OCI-LY7 (cell line): ENCODE results near the gene NECAB2. TPM values are rescaled to one million over a fixed set of nuclear protein-coding genes. Genes with fewer than 3 reads are reported as not detected.

Experiments used
- BruUV-seq: library from RNA; stranded (reverse); fragments of 400-500 nt; replicated peaks from 2 replicates; lab custom pipeline; 2021; lab: Mats Ljungman, UMichigan
- CTCF ChIA-PET: fragments of 300-600 bp; sonication (Branson Sonifier 250); formaldehyde crosslinking; loops from one replicate; lab custom pipeline; 2022; ENCODE audit warnings: antibody characterized with exemption; ENCODE audit not compliant: unreplicated experiment; lab: Charles Lee
- POLR2A ChIA-PET: fragments of 300-600 bp; sonication (Branson Sonifier 250); formaldehyde crosslinking; loops from one replicate; lab custom pipeline; 2022; ENCODE audit warnings: antibody characterized with exemption; lab: Charles Lee
- DNase-seq: peaks from one replicate; pipeline ENCODE4 v3.0.0-alpha.2; 2015; ENCODE audit warnings: low spot score
- H2AFZ ChIP-seq: fragments of 200-600 bp; sonication (generic), shearing (Covaris generic); 2 replicates; pipeline ENCODE4 v1.6.1; 2014; ENCODE audit warnings: mild to moderate bottlenecking, antibody characterized with exemption, low read length, moderate library complexity
- H3K27ac ChIP-seq: fragments of 200-600 bp; sonication (generic); 2 replicates; pipeline ENCODE4 v1.5.1; 2014; ENCODE audit warnings: mixed run types, low read depth, mild to moderate bottlenecking, moderate library complexity, low read length, inconsistent platforms; ENCODE audit not compliant: poor library complexity, severe bottlenecking
- H3K36me3 ChIP-seq: fragments of 200-600 bp; sonication (generic); 2 replicates; pipeline ENCODE4 v1.6.1; 2014; ENCODE audit warnings: mild to moderate bottlenecking, antibody characterized with exemption, low read length, moderate library complexity, mixed read lengths; ENCODE audit not compliant: insufficient read depth
- H3K4me1 ChIP-seq: fragments of 200-600 bp; sonication (generic); 2 replicates; pipeline ENCODE4 v1.5.1; 2014; ENCODE audit warnings: mild to moderate bottlenecking, low read length; ENCODE audit not compliant: insufficient read depth, poor library complexity, severe bottlenecking
- H3K4me2 ChIP-seq: fragments of 200-600 bp; sonication (generic); 2 replicates; pipeline ENCODE4 v1.6.1; 2014; ENCODE audit warnings: mild to moderate bottlenecking, low read length
- H3K4me3 ChIP-seq: fragments of 200-600 bp; sonication (generic); 2 replicates; pipeline ENCODE4 v1.5.1; 2014; ENCODE audit warnings: mild to moderate bottlenecking, low read depth, low read length; ENCODE audit not compliant: poor library complexity, severe bottlenecking
- H3K79me2 ChIP-seq: fragments of 200-600 bp; sonication (generic); 2 replicates; pipeline ENCODE4 v1.6.1; 2016; ENCODE audit warnings: low read depth, mild to moderate bottlenecking, low read length, moderate library complexity, mixed read lengths; ENCODE audit not compliant: insufficient read depth
- H3K9me2 ChIP-seq: fragments of 200-600 bp; sonication (generic); 2 replicates; pipeline ENCODE4 v1.6.1; 2016; ENCODE audit warnings: mild to moderate bottlenecking, low read length, mixed read lengths; ENCODE audit not compliant: insufficient read depth
- H3K9me3 ChIP-seq: fragments of 200-600 bp; sonication (generic); 2 replicates; pipeline ENCODE4 v1.6.1; 2014; ENCODE audit warnings: mild to moderate bottlenecking, mixed run types, low read length, mixed read lengths
- H4K20me1 ChIP-seq: fragments of 200-600 bp; sonication (generic); 2 replicates; pipeline ENCODE4 v1.6.1; 2014; ENCODE audit warnings: mild to moderate bottlenecking, antibody characterized with exemption, low read length, moderate library complexity, mixed read lengths; ENCODE audit not compliant: insufficient read depth
- CTCF ChIP-seq: fragments of 200-600 bp; sonication (generic); conservative IDR thresholded peaks from 2 replicates; pipeline ENCODE4 v1.5.1; 2014; ENCODE audit warnings: mild to moderate bottlenecking, antibody characterized with exemption, low read length, moderate library complexity, mixed read lengths
- EZH2phosphoT487 ChIP-seq: fragments of 200-600 bp; sonication (generic); IDR thresholded peaks from 2 replicates; pipeline ENCODE4 v1.6.1; 2018; ENCODE audit warnings: low read depth, borderline replicate concordance, mild to moderate bottlenecking, mixed run types, antibody characterized with exemption, low read length, moderate library complexity, mixed read lengths
- intact Hi-C: fragments of 100-400 bp; cut with micrococcal nuclease; formaldehyde crosslinking; loops from one replicate; pipeline ENCODE4 v1.10.0; 2022; ENCODE audit not compliant: unreplicated experiment
- total RNA-seq, 2 experiments: library from RNA; depleted of rRNA in 1 of 2; stranded (reverse); fragments of >200 nt in 1 of 2; shearing (Covaris generic) in 1 of 2; gene quantifications; 2 replicates each; pipeline ENCODE4 v1.2.3, GENCODE V29; 2014 to 2022

The NECAB2 gene
- total RNA-seq, 2 experiments from 2014 or later: not detected

- no peaks in the 10 kb centered on the region for H4K20me1 ChIP-seq
- H3K79me2 ChIP-seq: no peaks in the 10 kb centered on the region
- H2AFZ ChIP-seq: no peak overlapping the region
- ChIA-PET POLR2A (no interaction called here), CTCF (no interaction called here)
- no peak overlapping the region for H3K27ac ChIP-seq
- TF ChIP-seq EZH2phosphoT487 (no peak), CTCF (no peak)
- no TSS peak for BruUV-seq
- H3K9me3 ChIP-seq: no peaks in the 10 kb centered on the region
- H3K9me2 ChIP-seq: no peaks in the 10 kb centered on the region
- no peak overlapping the region for H3K4me2 ChIP-seq
- H3K4me1 ChIP-seq: no peaks in the 10 kb centered on the region
- intact Hi-C loops: no loop called here
- no peak for DNase-seq
- no peaks in the 10 kb centered on the region for H3K36me3 ChIP-seq
- no peak overlapping the region for H3K4me3 ChIP-seq
Observed at GRCh38 chr16:83932304-83932703, 35.7 kb upstream of the NECAB2 start.

GRCh38 chr16:83932955-83933673 is 34.9 kb upstream of the NECAB2 start:
- Histone ChIP-seq H3K9me3 (no peaks in the 10 kb centered on the region), H3K4me3 (no peak overlapping the region), H3K79me2 (no peaks in the 10 kb centered on the region), H3K27ac (no peak overlapping the region), H3K9me2 (no peaks in the 10 kb centered on the region), H4K20me1 (no peaks in the 10 kb centered on the region), H3K4me1 (no peaks in the 10 kb centered on the region), H3K4me2 (no peak overlapping the region), H2AFZ (no peak overlapping the region), H3K36me3 (no peaks in the 10 kb centered on the region)
- no peak for TF ChIP-seq EZH2phosphoT487
- no peak for TF ChIP-seq CTCF
- no TSS peak for BruUV-seq
- no peak for DNase-seq
- ChIA-PET POLR2A (no interaction called here), CTCF (no interaction called here)
- intact Hi-C loops: no loop called here

- Histone ChIP-seq H3K9me3 (no peaks in the 10 kb centered on the region), H3K4me1 (no peaks in the 10 kb centered on the region), H2AFZ (no peak overlapping the region), H3K9me2 (no peaks in the 10 kb centered on the region), H3K27ac (no peak overlapping the region), H3K4me2 (no peak overlapping the region), H3K4me3 (no peak overlapping the region), H3K79me2 (no peaks in the 10 kb centered on the region), H3K36me3 (no peaks in the 10 kb centered on the region), H4K20me1 (no peaks in the 10 kb centered on the region)
- TF ChIP-seq EZH2phosphoT487: no peak
- TF ChIP-seq CTCF: no peak
- CTCF ChIA-PET: no interaction called here
- no peak for DNase-seq
- POLR2A ChIA-PET: no interaction called here
- no TSS peak for BruUV-seq
- intact Hi-C loops: no loop called here
Observed at GRCh38 chr16:83933885-83934683, 34.0 kb upstream of the NECAB2 start.
